Fibroblast of skin of left quadriceps (primary cell): ENCODE results near the gene ISCA2.
A peak's percentile ranks its signal among the peaks of the same experiment; 100 is the strongest.
"Not testable (repeated sequence)": the region's sequence is repeated elsewhere in the genome, so short reads cannot be mapped to it uniquely, and the experiment has no call there.

ENCODE experiments used
- DNase-seq, 2 experiments: peaks; one replicate each; pipeline ENCODE4 v3.0.0-alpha.2; 2013; ENCODE audit warnings: low read depth in 2 of 2

ISCA2 gene

GRCh38 chr14:74493343-74494261 lies at the start of gene ISCA2:
ISCA2 (plus strand) TSS chr14:74493765; CDS start chr14:74493775, 10 bp downstream.
- peak; percentile 98 to 99 for DNase-seq

GRCh38 chr14:74444866-74445265 lies 48.7 kb upstream of the ISCA2 start:
- no peak for DNase-seq

- not testable (repeated sequence) for DNase-seq
These were observed 39.2 kb upstream of the ISCA2 start for GRCh38 chr14:74454397-74454796.

- DNase-seq, result no peak
These were observed 36.6 kb upstream of the ISCA2 start for GRCh38 chr14:74456684-74457564.

GRCh38 chr14:74457565-74457895 lies 36.0 kb upstream of the ISCA2 start:
- no peak for DNase-seq

GRCh38 chr14:74459289-74459946 lies 34.1 kb upstream of the ISCA2 start:
- DNase-seq, result peak; percentile 7 to 9

GRCh38 chr14:74459976-74460375 lies 33.6 kb upstream of the ISCA2 start:
- no peak for DNase-seq

GRCh38 chr14:74462993-74463392 lies 30.6 kb upstream of the ISCA2 start:
- no peak for DNase-seq

- no peak for DNase-seq
These were observed 29.9 kb upstream of the ISCA2 start for GRCh38 chr14:74463697-74464096.

- DNase-seq, result no peak
These were observed 28.8 kb upstream of the ISCA2 start for GRCh38 chr14:74464785-74465184.

- DNase-seq, result no peak
These were observed 28.2 kb upstream of the ISCA2 start for GRCh38 chr14:74465335-74465734.

- DNase-seq, result no peak
These were observed 25.1 kb upstream of the ISCA2 start for GRCh38 chr14:74468513-74468912.

- DNase-seq, result no peak
These were observed 23.7 kb upstream of the ISCA2 start for GRCh38 chr14:74469548-74470518.

GRCh38 chr14:74472601-74473000 lies 21.0 kb upstream of the ISCA2 start:
- DNase-seq, result no peak

- no peak for DNase-seq
These were observed 19.2 kb upstream of the ISCA2 start for GRCh38 chr14:74474376-74474775.

GRCh38 chr14:74475678-74476077 lies 17.9 kb upstream of the ISCA2 start:
- DNase-seq, result peak; percentile 42 to 45

GRCh38 chr14:74476107-74476506 lies 17.5 kb upstream of the ISCA2 start:
- no peak for DNase-seq

- no peak for DNase-seq
These were observed 17.0 kb upstream of the ISCA2 start for GRCh38 chr14:74476607-74477006.

- DNase-seq, result no peak
These were observed 14.4 kb upstream of the ISCA2 start for GRCh38 chr14:74478996-74479635.

- no peak for DNase-seq
These were observed 13.5 kb upstream of the ISCA2 start for GRCh38 chr14:74480046-74480445.
